Eye (tissue), 1 donor: Measurements from ENCODE around the gene RGS9.
"Not testable (repeated sequence)": the region's sequence is repeated elsewhere in the genome, so short reads cannot be mapped to it uniquely, and the experiment has no call there.

Experiments used
- DNase-seq: peaks from one replicate; pipeline ENCODE4 v3.0.0-alpha.2; 2015

RGS9 gene

GRCh38 chr17:65137021-65137939 is at the start of gene RGS9:
RGS9 (plus strand) TSS chr17:65137370; CDS start chr17:65137541, 171 bp downstream.
- peak; percentile 92 for DNase-seq

GRCh38 chr17:65088621-65089360 is 48.4 kb upstream of the RGS9 start:
- no peak for DNase-seq

GRCh38 chr17:65092262-65092661 is 44.9 kb upstream of the RGS9 start:
- DNase-seq, result no peak

- DNase-seq, result not testable (repeated sequence)
These were observed 44.3 kb upstream of the RGS9 start for GRCh38 chr17:65092721-65093356.

- no peak for DNase-seq
These were observed 43.2 kb upstream of the RGS9 start for GRCh38 chr17:65093930-65094329.

GRCh38 chr17:65095465-65095864 is 41.7 kb upstream of the RGS9 start:
- DNase-seq, result no peak

GRCh38 chr17:65096382-65096781 is 40.8 kb upstream of the RGS9 start:
- DNase-seq, result not testable (repeated sequence)

GRCh38 chr17:65097110-65097509 is 40.1 kb upstream of the RGS9 start:
- DNase-seq, result no peak

- no peak for DNase-seq
These were observed 37.7 kb upstream of the RGS9 start for GRCh38 chr17:65099475-65099874.

GRCh38 chr17:65099941-65100315 is 37.2 kb upstream of the RGS9 start:
- DNase-seq, result no peak

- peak; percentile 93 for DNase-seq
These were observed 36.6 kb upstream of the RGS9 start for GRCh38 chr17:65100316-65101140.

GRCh38 chr17:65101371-65101770 is 35.8 kb upstream of the RGS9 start:
- no peak for DNase-seq

- DNase-seq, result no peak
These were observed 34.9 kb upstream of the RGS9 start for GRCh38 chr17:65102235-65102634.

- no peak for DNase-seq
These were observed 34.4 kb upstream of the RGS9 start for GRCh38 chr17:65102788-65103187.

- DNase-seq, result no peak
These were observed 33.7 kb upstream of the RGS9 start for GRCh38 chr17:65103431-65103830.

GRCh38 chr17:65103896-65104295 is 33.3 kb upstream of the RGS9 start:
- no peak for DNase-seq

GRCh38 chr17:65104541-65104940 is 32.6 kb upstream of the RGS9 start:
- no peak for DNase-seq

- DNase-seq, result no peak
These were observed 32.2 kb upstream of the RGS9 start for GRCh38 chr17:65104973-65105372.

- no peak for DNase-seq
These were observed 29.0 kb upstream of the RGS9 start for GRCh38 chr17:65108152-65108551.

- no peak for DNase-seq
These were observed 27.6 kb upstream of the RGS9 start for GRCh38 chr17:65109543-65109942.

- no peak for DNase-seq
These were observed 27.0 kb upstream of the RGS9 start for GRCh38 chr17:65109990-65110680.

- DNase-seq, result no peak
These were observed 21.3 kb upstream of the RGS9 start for GRCh38 chr17:65115839-65116238.
